Stimulated activated CD4-positive, alpha-beta T cell treated with anti-CD3 and anti-CD28 coated beads, Interleukin-1b, Interleukin-23, amount 100 ng/mL, for 24 hours (primary cell): ENCODE data around the gene KAT6B.
"Not testable (repeated sequence)": the region's sequence is repeated elsewhere in the genome, so short reads cannot be mapped to it uniquely, and the experiment has no call there.

ENCODE experiments used
- DNase-seq, 4 experiments: peaks; one replicate each; pipeline ENCODE4 v3.0.0-alpha.2; 2020; ENCODE audit warnings: low read depth in 4 of 4, low spot score in 1 of 4

KAT6B gene

DNA sequence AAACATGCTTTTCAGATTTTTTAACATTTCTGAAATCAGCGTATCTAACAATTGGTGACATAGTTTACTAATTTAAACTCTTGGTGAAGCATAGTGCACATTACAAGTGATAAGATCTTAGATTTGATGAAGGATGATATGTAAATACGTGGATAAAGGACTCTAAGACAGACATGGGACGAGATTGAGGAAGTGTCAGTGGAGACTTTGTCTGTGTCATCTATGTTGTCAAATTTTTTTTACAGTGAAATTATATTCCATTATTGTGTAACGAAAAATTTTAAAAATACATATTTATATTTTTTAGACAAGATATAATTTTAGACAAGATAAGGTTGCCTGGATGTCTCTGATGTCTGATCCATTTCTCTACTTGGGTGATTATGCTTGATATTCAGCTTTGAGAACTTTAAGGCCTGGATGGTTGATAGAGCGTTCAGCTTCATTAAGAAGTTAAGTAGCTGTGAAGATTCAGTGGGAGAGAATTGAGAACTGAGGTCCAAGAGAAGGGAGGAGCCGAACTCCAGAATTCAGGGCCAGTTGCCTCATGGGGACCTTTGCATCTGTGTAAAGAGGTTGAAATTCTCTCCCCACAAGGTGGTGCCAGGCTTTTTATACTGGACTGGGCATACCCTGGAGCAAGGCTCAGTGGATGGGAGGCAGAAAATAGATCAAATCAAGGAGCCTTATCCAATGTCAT is 62.7 kb downstream of the KAT6B start:
- no peak for DNase-seq

GRCh38 chr10:74889662-74889998 is 63.2 kb downstream of the KAT6B start:
- no peak for DNase-seq

GRCh38 chr10:74890460-74890859 is 64.1 kb downstream of the KAT6B start:
- DNase-seq: no peak

- DNase-seq: no peak
These were observed 64.7 kb downstream of the KAT6B start for GRCh38 chr10:74891053-74891452.

- DNase-seq: no peak
These were observed 66.4 kb downstream of the KAT6B start for GRCh38 chr10:74892839-74893238.

- not testable (repeated sequence) for DNase-seq
These were observed 66.9 kb downstream of the KAT6B start for GRCh38 chr10:74893329-74893728.

DNA sequence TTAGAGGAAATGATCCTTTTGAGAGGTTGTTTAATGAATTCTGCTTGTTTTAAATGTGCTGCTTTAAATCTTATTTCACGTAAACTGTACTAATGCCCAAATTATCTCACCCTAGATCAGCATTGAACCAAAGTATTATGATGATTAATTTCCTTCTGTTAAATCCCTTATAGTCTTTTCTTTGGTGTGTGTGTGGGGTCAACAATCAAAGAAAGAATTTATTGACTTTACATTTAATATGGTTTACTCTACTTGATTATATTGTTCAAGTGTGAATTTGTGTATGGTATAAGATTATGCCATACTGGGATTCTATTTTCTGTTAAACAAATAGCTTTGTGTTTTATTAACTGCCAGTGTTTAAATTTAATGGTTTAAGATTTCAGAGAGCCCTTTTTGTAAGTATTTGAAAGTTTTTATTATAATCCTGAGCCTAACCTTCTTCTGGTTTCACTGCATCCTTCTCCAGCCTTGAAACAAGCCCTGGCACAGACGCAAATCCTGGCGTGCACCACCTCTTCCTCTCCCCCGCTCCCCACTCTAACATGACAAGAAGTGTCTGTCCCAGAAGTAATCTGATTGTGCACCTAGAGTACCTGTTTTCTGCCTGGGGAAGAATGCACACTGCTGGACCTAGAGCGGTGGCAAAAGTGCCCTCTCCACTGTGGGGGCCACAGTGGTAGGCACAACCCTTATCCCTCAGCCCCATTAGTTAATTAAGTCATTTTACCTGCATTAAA is 70.6 kb downstream of the KAT6B start:
- no peak for DNase-seq

GRCh38 chr10:74898201-74898976 is 72.0 kb downstream of the KAT6B start:
- no peak for DNase-seq

- DNase-seq: no peak
These were observed 73.9 kb downstream of the KAT6B start for GRCh38 chr10:74900297-74900696.

DNA sequence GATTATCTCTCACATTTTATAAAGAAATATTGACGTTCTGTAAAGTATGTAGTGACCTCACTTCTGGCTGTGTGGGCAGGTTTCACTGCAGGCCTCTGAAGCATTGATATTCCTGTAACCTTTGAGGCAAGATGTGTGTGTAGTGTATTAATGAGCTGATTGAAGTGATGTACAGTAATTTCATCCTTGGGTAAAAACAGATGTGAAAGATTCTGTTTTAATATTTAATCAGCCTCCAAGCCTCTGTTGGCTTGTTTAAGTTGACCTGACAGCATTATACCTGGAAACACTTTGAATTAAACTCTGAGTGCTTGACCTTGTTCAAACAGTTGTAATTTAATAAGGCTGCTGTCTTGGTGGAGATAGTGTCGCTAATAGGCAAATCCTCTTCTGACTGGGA is 74.9 kb downstream of the KAT6B start:
- DNase-seq: no peak

DNA sequence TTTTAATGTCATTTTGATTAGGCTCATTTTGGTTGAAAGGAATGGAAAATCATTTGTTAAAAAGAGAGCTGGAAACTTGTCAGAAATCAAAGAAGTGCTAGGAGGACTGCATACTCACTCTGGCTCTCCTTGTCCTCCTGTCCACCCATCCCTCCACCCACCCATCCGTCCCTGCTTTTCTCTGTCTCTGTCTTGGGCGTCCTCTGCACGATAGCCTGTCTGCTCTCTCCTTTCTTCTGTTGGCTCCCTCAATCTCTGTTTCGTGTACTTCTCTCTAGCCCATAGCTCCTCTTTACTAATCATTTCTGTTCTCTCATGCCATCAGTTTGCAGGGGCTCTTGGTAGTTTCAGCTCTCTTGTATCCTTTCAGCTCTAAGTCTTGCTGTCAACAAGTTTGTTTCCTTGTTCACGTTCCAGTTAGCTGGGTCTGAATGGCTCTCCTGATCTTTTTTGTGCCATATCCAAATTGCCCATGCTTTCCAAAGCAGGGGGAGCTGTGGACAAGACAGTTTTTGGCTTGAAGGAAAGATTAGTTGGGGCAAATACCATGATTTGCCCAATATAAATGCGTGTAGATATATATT is 75.6 kb downstream of the KAT6B start:
- DNase-seq: no peak

DNA sequence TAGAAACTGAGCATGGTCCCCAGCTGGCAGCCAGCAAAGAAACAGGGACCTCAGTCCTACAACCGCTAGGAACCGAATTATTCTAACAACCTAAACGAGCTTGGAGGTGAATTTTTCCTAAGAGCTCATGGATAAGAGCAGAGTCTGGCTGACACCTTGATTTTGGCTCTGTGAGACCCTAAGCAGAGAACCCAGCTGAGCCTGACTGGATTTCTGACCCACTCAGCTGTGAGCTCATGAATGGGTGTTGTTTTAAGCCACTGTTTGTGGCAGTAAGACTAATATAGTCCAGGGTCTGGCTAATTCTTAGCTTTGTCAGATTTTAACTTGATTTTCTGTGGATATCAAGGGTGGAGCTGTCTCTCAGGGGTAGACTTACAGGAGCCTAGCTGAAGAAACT is 77.1 kb downstream of the KAT6B start:
- no peak for DNase-seq

- no peak for DNase-seq
These were observed 80.3 kb downstream of the KAT6B start for GRCh38 chr10:74906611-74907198.

DNA sequence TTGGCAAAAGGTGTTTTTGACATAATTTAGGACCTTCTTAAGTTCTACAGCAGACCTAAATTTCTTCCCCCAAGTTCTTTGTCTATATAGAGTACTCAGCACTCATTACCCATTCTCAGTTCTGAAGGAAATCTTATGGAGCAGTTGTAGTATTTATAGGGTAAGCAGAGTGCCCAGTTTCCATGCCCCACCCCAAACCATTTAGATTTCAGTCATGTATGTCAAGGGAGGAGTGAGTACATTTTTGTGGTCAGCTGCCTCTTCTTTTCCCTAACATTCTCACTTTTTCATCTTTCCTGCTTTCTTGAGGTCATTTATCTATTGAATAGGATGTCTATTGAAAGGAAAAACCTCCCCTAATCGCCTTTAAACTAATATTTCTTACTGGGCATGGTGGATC is 83.3 kb downstream of the KAT6B start:
- no peak for DNase-seq

- DNase-seq: no peak
These were observed 84.0 kb downstream of the KAT6B start for GRCh38 chr10:74910241-74910975.

DNA sequence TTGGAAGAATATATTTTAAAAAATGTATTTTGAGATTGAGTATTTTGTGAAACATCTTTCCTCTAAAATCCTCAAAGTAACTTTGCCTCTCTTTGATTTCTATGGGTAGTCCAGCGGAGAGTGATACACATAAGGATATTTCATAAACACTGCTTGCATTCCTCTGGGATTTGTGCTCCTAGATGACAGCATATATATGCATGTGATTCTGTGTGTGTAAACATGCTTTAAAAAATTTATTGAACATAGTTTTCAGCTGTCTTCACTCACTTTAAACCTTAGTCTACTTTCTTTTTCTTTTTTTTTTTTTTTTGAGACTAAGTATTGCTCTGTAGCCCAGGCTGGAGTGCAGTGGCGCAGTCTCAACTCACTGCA is 84.6 kb downstream of the KAT6B start:
- no peak for DNase-seq

DNA sequence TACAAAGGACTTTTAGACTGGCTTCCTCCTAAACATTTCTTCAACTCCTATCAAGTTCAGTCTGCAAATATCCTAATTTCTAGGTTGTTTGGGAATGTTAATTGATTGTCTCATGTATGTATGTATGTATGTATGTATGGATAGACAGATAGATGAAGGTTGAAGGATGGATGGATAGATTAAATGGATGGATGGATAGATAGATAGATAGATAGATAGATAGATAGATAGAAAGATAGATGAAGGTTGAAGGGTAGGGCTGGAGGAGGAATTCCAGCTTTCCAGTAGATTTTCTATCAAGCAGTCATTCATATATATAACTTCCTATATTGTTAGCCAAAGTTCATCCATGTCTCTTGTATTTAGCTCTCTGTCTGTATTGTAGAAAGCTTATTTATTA is 85.8 kb downstream of the KAT6B start:
- no peak for DNase-seq

- no peak for DNase-seq
These were observed 86.3 kb downstream of the KAT6B start for GRCh38 chr10:74912682-74913081.

DNA sequence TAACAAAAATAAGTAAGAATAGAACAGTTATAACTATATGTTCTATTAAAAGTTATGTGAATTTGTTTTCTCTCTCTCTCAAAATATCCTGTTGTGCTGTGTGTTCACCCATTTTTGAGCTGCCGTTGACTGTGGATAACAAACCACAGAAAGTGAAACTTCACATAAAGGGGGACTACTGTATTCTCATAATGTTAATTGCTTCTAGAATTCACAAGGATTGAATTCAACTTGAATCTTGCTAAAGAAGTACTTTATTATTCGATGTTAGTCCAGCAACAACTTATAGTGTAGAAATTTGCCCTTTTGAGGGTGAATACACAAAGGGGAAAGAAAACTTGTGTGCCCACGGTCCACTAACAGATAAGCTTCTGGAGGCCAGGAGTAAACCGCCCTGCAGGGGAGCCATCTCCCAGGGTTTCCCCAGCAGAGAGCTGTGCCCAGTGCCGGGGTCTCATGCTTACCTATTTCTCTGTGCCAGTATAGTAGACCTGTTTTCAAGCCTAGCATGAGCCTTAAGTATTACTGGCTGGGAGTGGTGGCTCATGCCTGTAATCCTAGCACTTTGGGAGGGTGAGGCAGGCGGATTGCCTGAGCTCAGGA is 87.1 kb downstream of the KAT6B start:
- no peak for DNase-seq

GRCh38 chr10:74916283-74916682 is 89.9 kb downstream of the KAT6B start:
- DNase-seq: no peak
